Nephron (organoid): ENCODE data around the gene SSBP4.

Experiments used
- H3K27ac Mint-ChIP-seq, 3 experiments: 2 replicates each; pipeline ENCODE4 v1.8.0; 2020; ENCODE audit warnings: mixed read lengths in 3 of 3, mild to moderate bottlenecking in 2 of 3, moderate library complexity in 1 of 3
- H3K27me3 Mint-ChIP-seq: 2 replicates; pipeline ENCODE4 v1.8.0; 2021; ENCODE audit warnings: low read depth, mild to moderate bottlenecking, moderate library complexity, mixed read lengths
- H3K36me3 Mint-ChIP-seq: 2 replicates; pipeline ENCODE4 v1.8.0; 2020; ENCODE audit warnings: low read depth, mixed read lengths
- H3K4me1 Mint-ChIP-seq: 2 replicates; pipeline ENCODE4 v1.8.0; 2020; ENCODE audit warnings: mixed read lengths
- H3K4me3 Mint-ChIP-seq, 3 experiments: 2 replicates each; pipeline ENCODE4 v1.8.0; 2020; ENCODE audit warnings: mild to moderate bottlenecking in 3 of 3, mixed read lengths in 3 of 3, moderate library complexity in 2 of 3
- H3K9me3 Mint-ChIP-seq: 2 replicates; pipeline ENCODE4 v1.8.0; 2020; ENCODE audit warnings: mixed read lengths
- CTCF ChIP-seq, 3 experiments: fragments of 200-600 bp; sonication (generic); IDR thresholded peaks; one replicate each; pipeline ENCODE4 v1.5.0; 2021; ENCODE audit warnings: antibody characterized with exemption in 3 of 3; ENCODE audit not compliant: unreplicated experiment in 3 of 3

The SSBP4 gene

DNA sequence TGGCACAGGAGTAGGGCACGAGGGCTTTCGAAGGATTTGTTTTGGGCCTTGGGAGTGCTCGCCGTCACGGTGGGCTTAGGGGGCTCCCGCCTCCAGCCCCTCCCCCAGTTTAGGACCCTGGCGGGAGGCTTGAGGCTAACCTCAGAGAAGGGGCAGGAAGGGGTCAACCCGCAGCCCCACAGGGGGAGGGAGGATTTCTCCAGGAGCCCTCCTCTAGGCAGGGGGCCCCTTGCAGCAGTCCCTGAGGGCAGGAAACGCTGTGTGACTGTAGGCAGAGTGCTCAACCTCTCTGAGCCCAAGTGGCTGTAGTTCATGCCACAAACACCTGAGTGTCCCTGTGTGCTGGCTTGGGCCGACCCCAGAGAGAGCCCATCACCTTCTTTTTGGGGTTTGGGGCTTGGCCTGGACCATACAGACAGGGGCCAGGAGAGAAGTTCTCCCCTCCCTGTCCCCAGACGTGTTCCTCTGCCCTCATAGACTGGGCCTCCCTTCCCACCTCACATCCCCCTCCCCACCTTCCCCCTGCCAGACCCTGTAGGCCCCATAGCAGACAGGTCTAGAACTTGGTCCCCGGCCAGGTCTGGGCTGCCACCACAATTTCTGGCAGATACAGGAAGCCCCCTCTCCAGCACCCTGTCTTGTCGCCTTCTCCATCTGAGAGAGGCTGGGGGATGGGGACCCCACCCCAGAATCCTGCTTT lies 10.7 kb downstream of the SSBP4 start:
- Mint-ChIP-seq H3K27me3 (no peaks in the 10 kb centered on the region), H3K9me3 (no peaks in the 10 kb centered on the region), H3K4me1 (peaks cover 29% of the 10 kb centered on the region), H3K27ac (peak overlapping the region in 2 of 3 experiments; percentile 63 to 68), H3K36me3 (no peaks in the 10 kb centered on the region), H3K4me3 (peak overlapping the region in 2 of 3 experiments; percentile 8 to 36)
- no peak for TF ChIP-seq CTCF (IDR thresholded peaks at IDR 0.05; ENCODE audit: unreplicated experiment in 3 of 3)

- H3K4me1 Mint-ChIP-seq = peaks cover 25% of the 10 kb centered on the region
- H3K36me3 Mint-ChIP-seq = no peaks in the 10 kb centered on the region
- no peak for TF ChIP-seq CTCF (IDR thresholded peaks at IDR 0.05; ENCODE audit: unreplicated experiment in 3 of 3)
- no peaks in the 10 kb centered on the region for H3K27me3 Mint-ChIP-seq
- peak overlapping the region in 2 of 3 experiments; percentile 63 to 68 for H3K27ac Mint-ChIP-seq
- peak overlapping the region; percentile 57 to 73 (median 66) for H3K4me3 Mint-ChIP-seq
- no peaks in the 10 kb centered on the region for H3K9me3 Mint-ChIP-seq
Observed at GRCh38 chr19:18430417-18431144, 11.4 kb downstream of the SSBP4 start.

DNA sequence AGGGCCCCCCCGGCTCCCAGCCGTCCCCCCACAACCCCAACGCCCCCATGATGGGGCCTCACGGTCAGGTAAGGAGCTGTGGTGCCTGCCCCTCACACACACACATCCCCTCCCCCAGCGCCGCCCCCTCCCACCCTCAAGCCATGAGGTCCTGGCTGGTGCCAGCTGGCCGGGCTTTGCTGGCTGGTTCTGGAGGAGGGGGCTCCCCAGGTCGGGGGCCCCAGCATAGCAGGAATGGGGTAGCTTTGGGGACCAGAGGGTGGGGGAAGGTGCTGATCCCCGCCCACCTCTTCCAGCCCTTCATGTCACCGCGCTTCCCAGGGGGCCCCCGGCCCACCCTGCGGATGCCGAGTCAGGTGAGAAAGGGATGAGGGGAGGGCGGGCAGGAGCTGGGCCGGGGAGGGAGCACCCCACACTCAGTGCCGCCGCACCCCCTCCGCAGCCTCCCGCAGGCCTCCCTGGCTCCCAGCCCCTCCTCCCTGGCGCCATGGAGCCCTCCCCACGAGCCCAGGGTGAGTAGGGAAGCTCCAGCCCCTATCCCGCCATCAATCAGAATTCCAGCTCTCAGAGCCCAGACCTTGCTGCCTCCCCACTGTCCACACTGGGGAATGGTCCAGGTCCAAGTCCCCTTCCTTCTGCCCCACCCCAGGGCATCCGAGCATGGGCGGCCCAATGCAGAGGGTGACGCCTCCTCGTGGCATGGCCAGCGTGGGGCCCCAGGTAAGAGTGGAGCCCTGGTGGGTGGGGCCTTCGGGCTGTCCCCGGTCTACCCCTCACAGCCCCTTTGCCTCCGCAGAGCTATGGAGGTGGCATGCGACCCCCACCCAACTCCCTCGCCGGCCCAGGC lies 12.4 kb downstream of the SSBP4 start:
- peak overlapping the region in 2 of 3 experiments; percentile 71 for H3K4me3 Mint-ChIP-seq
- H3K36me3 Mint-ChIP-seq = no peaks in the 10 kb centered on the region

DNA sequence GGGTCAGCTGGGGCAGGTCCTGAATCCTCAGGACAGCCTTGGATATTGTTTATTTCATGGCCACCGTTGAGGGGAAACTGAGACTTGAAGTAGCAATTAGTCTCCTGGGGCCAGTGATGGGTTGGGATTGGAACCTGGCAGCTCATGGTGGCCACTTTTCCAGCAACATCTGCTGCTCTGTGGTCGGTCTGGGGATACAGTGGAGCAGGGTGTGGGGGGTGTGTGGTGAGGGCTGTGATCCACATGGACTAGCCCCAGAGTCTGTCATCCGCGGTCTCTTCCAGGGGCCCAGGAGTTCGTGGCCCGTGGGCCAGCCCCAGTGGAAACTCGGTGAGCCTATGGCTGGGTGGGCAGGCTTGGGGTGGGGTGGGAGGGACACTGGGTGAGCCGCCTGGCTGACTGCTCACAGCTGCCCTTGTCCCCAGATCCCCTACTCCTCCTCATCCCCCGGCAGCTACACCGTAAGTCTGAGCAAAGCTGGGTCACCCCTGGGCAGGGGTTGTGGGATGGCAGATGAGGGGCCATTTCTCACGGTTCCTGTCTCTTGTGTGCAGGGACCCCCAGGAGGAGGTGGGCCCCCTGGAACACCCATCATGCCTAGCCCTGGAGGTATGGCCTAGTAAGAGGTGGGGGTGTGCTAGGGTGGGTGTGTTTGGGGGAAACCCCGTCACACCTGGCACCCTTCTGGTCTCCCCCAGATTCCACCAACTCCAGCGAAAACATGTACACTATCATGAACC lies 13.2 kb downstream of the SSBP4 start:
- Mint-ChIP-seq H3K9me3 (no peaks in the 10 kb centered on the region), H3K27ac (peak overlapping the region; percentile 72 to 79 (median 77)), H3K36me3 (no peaks in the 10 kb centered on the region), H3K4me1 (peaks cover 25% of the 10 kb centered on the region), H3K4me3 (peak overlapping the region; percentile 71 to 80 (median 77)), H3K27me3 (no peaks in the 10 kb centered on the region)
- TF ChIP-seq CTCF (IDR thresholded peaks at IDR 0.05; ENCODE audit: unreplicated experiment in 3 of 3) = no peak

More for the DNA sequence above, 12.4 kb downstream of the SSBP4 start:
- no peaks in the 10 kb centered on the region for H3K27me3 Mint-ChIP-seq
- peak overlapping the region; percentile 72 to 77 (median 76) for H3K27ac Mint-ChIP-seq
- no peaks in the 10 kb centered on the region for H3K9me3 Mint-ChIP-seq
- TF ChIP-seq CTCF (IDR thresholded peaks at IDR 0.05; ENCODE audit: unreplicated experiment in 3 of 3) = no peak
- peaks cover 25% of the 10 kb centered on the region for H3K4me1 Mint-ChIP-seq

GRCh38 chr19:18433015-18433691 lies 14.0 kb downstream of the SSBP4 start:
- Mint-ChIP-seq H3K27ac (peak overlapping the region in 2 of 3 experiments; percentile 68 to 79), H3K4me3 (peak overlapping the region; percentile 65 to 80 (median 77)), H3K36me3 (no peaks in the 10 kb centered on the region), H3K4me1 (peaks cover 25% of the 10 kb centered on the region), H3K27me3 (no peaks in the 10 kb centered on the region), H3K9me3 (no peaks in the 10 kb centered on the region)
- no peak for TF ChIP-seq CTCF (IDR thresholded peaks at IDR 0.05; ENCODE audit: unreplicated experiment in 3 of 3)
